ENCODE measurements around the gene VWA3A. TPM values are rescaled to one million over a fixed set of nuclear protein-coding genes. Genes with fewer than 3 reads are reported as not detected.
A peak's percentile ranks its signal among the peaks of the same experiment; 100 is the strongest.
"Not testable (repeated sequence)": the region's sequence is repeated elsewhere in the genome, so short reads cannot be mapped to it uniquely, and the experiment has no call there.

VWA3A gene
- polyA plus RNA-seq, 1 experiment, result 0.15 TPM

DNA sequence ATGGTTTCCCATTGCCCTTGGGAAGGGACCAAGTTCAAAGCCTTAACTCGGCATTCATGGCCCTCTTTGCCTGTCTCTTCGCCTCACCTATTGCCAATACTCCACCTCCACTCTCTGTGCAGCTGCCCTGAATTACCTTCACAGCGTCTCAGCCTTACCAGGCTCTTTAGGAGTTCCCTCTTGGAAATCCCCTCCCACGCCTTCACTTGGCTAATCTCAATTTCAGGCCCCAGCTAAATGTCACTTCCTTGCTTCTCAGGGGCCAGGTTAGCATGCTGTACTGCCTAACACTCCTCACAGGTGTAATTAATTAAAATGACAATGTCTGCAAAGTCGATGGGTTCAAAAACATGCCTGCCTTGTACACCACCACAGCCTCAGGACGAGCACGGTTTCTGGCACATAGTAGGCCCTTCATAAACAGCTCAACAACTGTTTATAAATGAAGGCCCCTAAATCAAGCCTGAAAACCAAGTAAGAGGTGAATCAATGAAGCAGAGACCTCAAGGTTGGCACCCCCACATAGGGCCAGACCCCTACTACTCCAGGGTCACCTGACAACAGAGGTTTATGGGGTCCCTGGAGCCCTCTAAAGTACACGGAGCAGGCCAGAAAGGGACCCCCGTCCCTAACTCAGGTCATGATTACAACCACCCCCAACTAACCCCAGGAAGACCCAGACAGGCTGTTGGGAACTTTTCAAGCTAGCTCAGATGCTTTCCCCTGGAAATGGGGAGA, 102.5 kb downstream of the VWA3A start:
- no peaks in the 10 kb centered on the region for H3K27me3 ChIP-seq (ENCODE audit: control insufficient read depth, insufficient read depth, low read length)
- DNase-seq (ENCODE audit: low read depth), result no peak
- TF ChIP-seq, protein P1, sequence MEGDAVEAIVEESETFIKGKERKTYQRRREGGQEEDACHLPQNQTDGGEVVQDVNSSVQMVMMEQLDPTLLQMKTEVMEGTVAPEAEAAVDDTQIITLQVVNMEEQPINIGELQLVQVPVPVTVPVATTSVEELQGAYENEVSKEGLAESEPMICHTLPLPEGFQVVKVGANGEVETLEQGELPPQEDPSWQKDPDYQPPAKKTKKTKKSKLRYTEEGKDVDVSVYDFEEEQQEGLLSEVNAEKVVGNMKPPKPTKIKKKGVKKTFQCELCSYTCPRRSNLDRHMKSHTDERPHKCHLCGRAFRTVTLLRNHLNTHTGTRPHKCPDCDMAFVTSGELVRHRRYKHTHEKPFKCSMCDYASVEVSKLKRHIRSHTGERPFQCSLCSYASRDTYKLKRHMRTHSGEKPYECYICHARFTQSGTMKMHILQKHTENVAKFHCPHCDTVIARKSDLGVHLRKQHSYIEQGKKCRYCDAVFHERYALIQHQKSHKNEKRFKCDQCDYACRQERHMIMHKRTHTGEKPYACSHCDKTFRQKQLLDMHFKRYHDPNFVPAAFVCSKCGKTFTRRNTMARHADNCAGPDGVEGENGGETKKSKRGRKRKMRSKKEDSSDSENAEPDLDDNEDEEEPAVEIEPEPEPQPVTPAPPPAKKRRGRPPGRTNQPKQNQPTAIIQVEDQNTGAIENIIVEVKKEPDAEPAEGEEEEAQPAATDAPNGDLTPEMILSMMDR (IDR thresholded peaks at IDR 0.05; ENCODE audit: insufficient read depth, low read depth, low read length), result no peak
- CTCF ChIA-PET, result interaction anchor here (0.6 to 3.1 kb wide), 7 partner anchors 10 to 186 kb away, joined by 3 to 15 read pairs (median 3); partner anchors contain the start of gene POLR3E
- H3K4me3 ChIP-seq (ENCODE audit: low read depth, low read length), result no peak overlapping the region
- POLR2A ChIA-PET, result no interaction called here
- H3K36me3 ChIP-seq (ENCODE audit: control insufficient read depth, insufficient read depth, low read length), result no peaks in the 10 kb centered on the region

DNA sequence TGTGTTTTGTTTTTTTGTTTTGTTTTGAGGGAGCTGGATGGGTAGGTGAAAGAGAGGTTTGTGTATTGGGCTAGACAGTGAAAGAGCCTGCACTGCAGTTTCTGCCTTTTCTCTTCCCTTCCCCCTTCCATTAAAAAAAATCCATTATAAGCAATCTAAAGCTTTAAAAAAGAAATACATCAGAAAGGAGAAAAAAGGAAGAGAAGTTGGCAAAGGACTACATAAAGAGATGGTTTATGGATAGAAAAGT, 103.0 kb downstream of the VWA3A start:
- POLR2A ChIA-PET, result no interaction called here
- Histone ChIP-seq H3K36me3 (ENCODE audit: control insufficient read depth, insufficient read depth, low read length) (no peaks in the 10 kb centered on the region), H3K4me3 (ENCODE audit: low read depth, low read length) (no peak overlapping the region), H3K27me3 (ENCODE audit: control insufficient read depth, insufficient read depth, low read length) (no peaks in the 10 kb centered on the region)
- CTCF ChIA-PET, result interaction anchor here (0.6 to 3.1 kb wide), 6 partner anchors 9 to 186 kb away, joined by 3 to 15 read pairs (median 3); partner anchors contain the start of gene POLR3E
- TF ChIP-seq, protein P1 (IDR thresholded peaks at IDR 0.05; ENCODE audit: insufficient read depth, low read depth, low read length), result no peak
- no peak for DNase-seq (ENCODE audit: low read depth)

DNA sequence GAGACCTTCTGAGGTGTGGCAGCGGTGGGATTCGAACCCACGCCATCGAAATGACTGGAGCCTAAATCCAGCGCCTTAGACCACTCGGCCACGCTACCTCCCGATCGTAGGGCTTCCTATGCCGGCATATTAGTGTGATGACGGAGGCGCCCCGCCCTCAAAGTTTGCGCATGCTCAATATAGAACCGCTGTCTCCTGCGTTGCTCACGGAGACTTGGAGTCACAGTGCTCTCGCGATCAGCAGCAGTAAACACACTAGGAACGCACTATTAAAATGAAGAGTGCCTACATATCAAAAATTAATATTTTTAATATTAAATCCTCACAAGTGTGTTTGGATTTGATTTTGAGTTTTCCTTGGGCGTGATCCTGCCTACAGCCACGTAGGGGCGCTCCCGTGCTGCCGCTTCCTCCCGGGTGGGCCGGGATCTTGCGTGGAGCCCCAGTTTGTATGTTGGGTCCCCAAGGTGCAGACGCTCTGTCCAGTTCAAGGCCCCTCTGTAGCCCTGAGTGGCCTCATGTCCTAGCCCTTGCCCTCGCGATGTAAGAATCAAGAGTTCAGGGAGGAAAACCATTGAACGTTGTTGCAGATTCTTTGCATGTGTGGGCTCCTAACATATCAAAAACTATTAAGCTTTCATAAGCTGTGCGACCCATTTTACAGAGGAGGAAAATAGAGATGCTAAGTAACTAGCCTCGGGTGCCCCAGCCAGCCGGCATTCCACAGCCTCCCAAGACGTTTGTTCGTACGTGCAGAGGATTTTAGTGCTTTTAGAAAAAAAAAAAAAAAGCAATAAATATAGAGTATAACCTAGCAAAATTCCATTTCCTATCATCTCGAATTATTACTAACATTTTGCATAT, 103.6 kb downstream of the VWA3A start:
- peak overlapping the region; percentile 49 for H3K4me3 ChIP-seq (ENCODE audit: low read depth, low read length)
- TF ChIP-seq, protein P1 (IDR thresholded peaks at IDR 0.05; ENCODE audit: insufficient read depth, low read depth, low read length), result peak; percentile 94
- no peaks in the 10 kb centered on the region for H3K27me3 ChIP-seq (ENCODE audit: control insufficient read depth, insufficient read depth, low read length)
- POLR2A ChIA-PET, result no interaction called here
- peak; percentile 62 for DNase-seq (ENCODE audit: low read depth)
- CTCF ChIA-PET, result interaction anchor here (0.6 to 3.1 kb wide), 10 partner anchors 9 to 106 kb away, joined by 3 to 15 read pairs (median 3); no protein-coding TSS in a partner anchor
- H3K36me3 ChIP-seq (ENCODE audit: control insufficient read depth, insufficient read depth, low read length), result no peaks in the 10 kb centered on the region

DNA sequence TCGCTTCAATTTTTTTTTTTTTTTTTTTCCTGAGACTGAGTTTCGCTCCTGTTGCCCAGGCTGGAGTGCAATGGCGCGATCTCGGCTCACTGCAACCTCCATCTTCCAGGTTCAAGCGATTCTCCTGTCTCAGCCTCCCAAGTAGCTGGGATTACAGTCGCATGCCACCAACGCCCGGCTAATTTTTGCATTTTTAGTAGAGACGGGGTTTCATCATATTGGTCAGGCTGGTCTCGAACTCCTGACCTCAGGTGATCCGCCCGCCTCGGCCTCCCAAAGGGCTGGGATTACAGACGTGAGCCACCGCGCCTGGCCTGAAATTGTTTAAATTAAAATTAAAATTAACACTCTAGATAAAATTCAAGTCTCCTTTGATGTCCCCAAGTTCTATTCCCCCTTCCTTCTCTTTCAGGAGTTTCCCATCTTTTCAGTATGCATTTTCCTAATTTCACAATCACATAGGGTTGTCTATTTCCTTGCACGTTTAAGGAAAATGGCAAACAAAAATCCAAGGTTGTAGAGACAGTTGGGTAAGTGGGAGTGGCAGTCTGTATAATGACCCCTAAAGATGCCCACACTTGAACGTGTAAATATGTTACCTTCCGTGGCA, 104.3 kb downstream of the VWA3A start:
- H3K4me3 ChIP-seq (ENCODE audit: low read depth, low read length); H3K36me3 ChIP-seq (ENCODE audit: control insufficient read depth, insufficient read depth, low read length); DNase-seq (ENCODE audit: low read depth); H3K27me3 ChIP-seq (ENCODE audit: control insufficient read depth, insufficient read depth, low read length); POLR2A ChIA-PET: not testable (repeated sequence)
- CTCF ChIA-PET, result interaction anchor here (0.6 to 3.2 kb wide), 9 partner anchors 8 to 105 kb away, joined by 3 to 15 read pairs (median 4); no protein-coding TSS in a partner anchor

DNA sequence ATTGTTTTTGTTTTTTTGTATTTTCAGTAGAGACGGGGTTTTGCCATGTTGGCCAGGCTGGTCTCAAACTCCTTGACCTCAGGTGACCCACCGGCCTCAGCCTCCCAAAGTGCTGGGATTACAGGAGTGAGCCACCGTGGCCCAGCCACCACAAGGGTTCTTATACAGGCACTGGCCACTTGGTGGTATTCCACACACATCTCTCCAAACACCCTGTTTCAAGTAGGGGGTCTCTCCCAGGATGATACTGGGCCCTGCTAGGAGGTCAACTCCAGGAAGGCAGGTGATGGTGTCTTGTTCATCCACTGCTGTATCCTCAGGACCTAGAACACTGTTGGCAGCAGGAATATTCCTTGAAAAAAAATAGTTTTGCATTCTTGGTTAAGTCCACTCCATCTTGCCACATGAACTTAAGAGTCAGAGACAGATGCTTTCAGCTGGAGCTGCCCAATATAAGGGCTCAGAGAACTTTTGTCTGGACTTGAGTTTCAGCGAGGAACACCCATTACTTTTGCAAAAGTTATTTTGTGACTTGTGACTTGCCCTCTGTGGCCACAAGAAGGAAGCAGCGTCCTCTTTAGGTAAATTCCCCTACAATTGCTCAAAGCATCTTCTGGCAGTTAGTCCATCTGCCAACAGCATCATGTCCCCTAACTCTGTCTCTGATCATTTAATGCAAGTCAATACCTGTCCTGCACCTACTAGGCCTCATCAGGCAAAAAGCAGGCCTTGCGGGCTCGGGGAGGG, 106.4 kb downstream of the VWA3A start:
- no peak for DNase-seq (ENCODE audit: low read depth)
- Histone ChIP-seq H3K27me3 (ENCODE audit: control insufficient read depth, insufficient read depth, low read length) (no peaks in the 10 kb centered on the region), H3K4me3 (ENCODE audit: low read depth, low read length) (no peak overlapping the region), H3K36me3 (ENCODE audit: control insufficient read depth, insufficient read depth, low read length) (no peaks in the 10 kb centered on the region)
- TF ChIP-seq, protein P1 (IDR thresholded peaks at IDR 0.05; ENCODE audit: insufficient read depth, low read depth, low read length), result no peak
- ChIA-PET CTCF (interaction anchor here (0.8 to 3.2 kb wide), 3 partner anchors 10 to 204 kb away, joined by 3 to 15 read pairs (median 7); no protein-coding TSS in a partner anchor), POLR2A (no interaction called here)

Measured in BJ (cell line).